IPS-11a (cell line): ENCODE results near the gene TP73.

Experiments used
- H3K4me3 ChIP-seq: one replicate; pipeline ENCODE4 v1.5.1; 2013; ENCODE audit warnings: low read depth, low read length, control low read depth

TP73 gene

GRCh38 chr1:3670823-3671265, 18.5 kb downstream of the TP73 start:
- H3K4me3 ChIP-seq, result no peak overlapping the region

DNA sequence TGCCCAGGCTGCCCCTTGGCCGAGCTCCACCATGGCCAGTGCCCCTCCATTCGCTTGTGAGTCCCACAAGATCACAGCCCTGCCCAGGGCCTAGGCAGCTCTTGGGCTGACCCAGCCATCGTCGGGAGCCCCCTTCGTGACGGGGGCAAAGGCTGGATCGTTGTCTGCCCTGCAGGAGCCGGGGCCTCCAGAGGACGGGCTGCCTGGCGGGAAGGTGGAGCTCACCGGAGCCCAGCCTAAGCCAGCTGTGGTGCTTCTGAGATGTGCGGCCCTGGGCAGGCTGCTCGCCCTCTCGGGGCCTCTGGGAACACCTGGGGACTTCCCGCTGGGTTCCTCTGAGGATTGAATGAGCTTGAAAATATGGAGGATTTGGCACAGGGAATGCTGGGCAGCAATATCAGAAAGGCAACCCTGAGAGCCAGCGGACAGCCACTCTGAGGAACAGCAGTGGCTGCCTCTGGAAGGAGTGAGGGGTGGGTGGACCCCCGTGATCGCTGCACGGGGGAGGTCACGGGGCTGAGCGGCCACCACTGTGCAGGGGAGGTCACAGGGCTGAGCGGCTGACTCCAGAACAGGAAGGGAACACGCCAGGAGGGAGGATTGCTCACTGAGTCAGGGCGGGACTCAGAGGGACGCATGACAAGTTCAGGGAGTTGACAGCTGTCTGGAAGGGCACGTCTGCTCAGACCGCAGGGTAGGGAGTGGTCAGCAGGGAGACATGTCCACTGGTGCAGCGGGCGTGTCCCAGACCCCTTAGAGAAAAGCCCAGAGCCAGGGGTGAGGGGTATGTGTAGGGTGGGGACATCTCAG, 19.3 kb downstream of the TP73 start:
- no peak overlapping the region for H3K4me3 ChIP-seq

GRCh38 chr1:3672231-3672970, 20.1 kb downstream of the TP73 start:
- H3K4me3 ChIP-seq, result no peak overlapping the region

DNA sequence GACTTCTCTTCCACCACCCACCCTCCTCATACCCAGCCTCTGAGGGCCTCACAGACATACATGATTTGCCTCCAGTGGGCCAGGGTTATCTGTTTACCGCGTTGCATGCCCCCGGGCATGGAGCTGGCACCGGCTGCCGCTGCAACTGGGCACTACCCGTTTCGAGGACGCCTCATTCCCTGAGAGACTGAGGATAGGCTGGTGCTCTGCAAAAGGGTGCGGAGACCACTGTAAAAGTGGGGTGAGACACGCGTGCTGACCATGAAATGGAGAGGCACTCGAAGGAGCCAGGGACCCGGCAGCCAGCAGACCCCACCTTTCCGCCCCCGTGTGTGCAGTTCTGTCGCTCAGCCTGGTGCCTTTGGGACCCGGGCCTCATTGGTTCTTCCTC, 20.6 kb downstream of the TP73 start:
- H3K4me3 ChIP-seq, result no peak overlapping the region

DNA sequence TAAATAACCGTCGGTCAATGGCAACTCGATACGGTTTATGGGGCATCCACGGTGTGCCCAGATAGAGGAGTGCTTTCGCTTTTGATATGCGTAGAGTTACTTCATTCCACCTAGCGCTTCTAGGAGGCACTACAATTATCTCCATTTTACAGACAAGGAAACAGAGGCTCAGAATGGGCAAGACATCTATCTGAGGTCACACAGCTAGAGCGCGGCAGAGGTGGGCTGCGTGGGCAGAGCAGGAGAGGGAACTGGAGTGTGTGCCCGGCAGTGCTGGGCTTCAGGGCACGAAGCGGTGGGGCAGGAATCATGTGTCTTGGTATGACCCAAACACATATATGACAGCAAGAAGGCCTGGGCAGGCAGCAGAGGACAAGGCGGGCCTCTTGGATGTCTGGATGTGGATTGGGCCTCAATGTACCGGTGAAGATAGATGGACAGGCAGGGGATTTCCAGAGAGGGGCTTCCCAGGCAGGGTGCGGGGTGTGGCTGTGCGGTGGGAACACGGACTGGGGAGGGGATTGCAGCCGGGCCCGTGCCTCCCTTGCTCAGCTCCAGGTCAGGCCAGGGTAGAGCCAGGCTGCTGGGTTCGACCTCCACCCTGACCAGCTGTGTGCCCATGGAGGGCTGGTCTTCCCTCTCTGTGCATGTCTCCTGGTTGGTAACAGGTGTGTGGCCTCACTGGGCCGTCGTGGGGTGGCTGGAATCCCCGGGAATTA, 21.2 kb downstream of the TP73 start:
- H3K4me3 ChIP-seq, result no peak overlapping the region

DNA sequence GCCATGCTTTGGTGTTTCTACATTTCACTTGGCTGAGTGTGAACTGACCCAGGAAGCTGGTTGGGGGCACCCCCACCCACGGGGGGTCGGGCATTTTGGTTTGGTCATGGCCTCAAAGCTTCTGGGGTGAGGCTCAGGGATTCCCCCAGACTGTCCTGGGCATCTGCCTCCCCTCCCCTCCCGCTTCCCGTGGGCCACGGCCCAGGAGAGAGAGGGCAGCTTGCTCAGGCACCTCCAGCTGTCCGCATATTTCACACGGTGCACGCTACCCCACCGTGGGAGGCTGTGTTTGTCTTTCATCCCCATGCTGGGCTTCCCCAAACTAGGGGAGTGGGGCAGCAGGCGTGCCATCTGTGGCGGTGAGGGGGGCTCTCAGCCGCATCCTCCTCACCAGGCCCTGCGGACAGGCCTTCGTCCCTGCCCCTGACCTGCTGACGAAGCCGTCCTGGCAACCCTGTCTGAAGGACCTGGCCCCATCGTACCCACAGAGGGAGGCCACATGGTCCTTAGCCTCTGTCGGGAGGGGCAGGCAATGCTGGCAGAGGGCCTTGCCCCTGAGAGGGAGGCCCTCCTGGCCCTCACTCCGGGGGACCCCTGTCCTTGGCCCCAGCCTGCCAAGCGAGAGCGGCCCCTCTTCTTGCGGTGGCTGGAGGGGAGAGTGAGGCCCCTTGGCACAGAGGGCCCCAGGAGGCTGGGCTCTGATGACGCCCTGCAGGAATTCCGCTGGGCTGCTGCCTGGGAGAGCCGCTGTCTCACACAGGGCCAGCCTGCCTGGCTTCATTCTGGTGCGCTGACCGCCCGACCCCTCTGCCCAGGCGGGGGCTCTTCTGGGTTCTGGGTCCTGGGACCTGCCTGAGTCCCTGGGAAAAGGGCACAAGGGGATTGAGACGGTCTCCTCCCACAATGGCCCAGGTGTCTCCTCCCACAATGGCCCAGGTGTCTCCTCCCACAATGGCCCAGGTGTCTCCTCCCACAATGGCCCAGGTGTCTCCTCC, 22.1 kb downstream of the TP73 start:
- H3K4me3 ChIP-seq, result no peak overlapping the region

DNA sequence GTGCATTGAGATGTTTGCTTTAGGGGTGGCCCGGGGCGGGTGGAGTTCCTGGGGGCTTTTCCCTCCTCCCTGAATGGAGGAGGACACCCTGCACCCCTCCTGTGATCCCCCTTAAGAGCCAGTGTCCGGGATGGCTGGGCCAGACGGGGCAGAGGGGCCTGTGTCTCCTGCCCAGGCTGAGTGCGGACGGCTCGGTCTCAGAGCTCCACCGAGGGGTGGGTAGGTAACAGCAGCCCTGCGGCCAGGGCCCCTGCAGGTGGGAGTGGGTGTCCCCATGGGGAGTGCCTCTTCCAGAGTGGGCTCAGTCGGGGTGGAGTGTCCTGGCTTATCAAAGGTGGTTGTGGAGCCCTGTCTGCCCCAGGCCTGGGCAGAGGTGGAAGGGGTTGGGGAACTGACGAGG, 23.1 kb downstream of the TP73 start:
- no peak overlapping the region for H3K4me3 ChIP-seq

GRCh38 chr1:3676581-3677470, 24.5 kb downstream of the TP73 start:
- H3K4me3 ChIP-seq, result no peak overlapping the region

DNA sequence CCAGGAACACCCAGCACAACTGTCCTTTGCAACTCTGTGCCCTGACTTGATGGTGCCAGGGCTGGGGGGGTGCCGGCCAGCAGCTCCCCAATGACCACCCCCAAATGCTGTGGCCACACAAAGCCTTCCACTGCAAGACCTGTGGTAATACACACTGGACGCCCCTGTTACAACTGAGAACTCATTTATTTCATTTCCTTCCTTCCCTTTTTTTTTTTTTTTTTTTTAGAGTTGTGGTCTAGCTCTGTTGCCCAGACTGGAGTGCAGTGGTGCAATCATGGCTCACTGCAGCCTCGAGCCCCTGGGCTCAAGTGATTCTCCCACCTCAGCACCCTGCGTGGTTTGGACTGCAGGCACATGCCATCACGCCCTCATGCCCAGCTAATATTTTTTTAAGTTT, 25.2 kb downstream of the TP73 start:
- no peak overlapping the region for H3K4me3 ChIP-seq

- H3K4me3 ChIP-seq, result no peak overlapping the region
Measured at GRCh38 chr1:3678361-3679097, 26.2 kb downstream of the TP73 start.

DNA sequence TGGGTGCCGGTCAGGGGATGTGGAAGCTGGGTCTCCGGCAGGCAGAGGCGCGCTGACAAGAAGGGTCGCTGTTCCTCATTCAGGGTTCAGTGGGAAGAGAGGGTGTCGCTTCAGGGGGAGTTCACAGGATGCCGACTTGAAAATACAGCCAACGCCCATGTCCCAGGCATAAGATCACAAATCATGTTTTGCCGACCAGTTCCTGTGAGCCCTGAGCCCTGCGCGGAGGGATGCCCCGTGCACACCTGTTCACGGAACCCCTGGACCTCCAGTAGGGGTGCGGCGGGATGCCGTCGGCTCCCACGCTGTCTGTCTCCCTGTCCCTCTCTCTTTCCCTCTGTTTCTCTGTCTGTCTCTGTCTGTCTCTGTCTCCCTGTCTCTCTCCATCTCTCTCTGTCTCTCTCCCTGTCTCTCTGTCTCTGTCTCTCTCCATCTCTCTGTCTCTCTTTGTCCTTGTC, 26.8 kb downstream of the TP73 start:
- no peak overlapping the region for H3K4me3 ChIP-seq

GRCh38 chr1:3679799-3680453, 27.6 kb downstream of the TP73 start:
- H3K4me3 ChIP-seq, result no peak overlapping the region

- H3K4me3 ChIP-seq, result no peak overlapping the region
Measured at GRCh38 chr1:3680488-3681230, 28.3 kb downstream of the TP73 start.

- no peak overlapping the region for H3K4me3 ChIP-seq
Measured at GRCh38 chr1:3681231-3681897, 29.0 kb downstream of the TP73 start.

GRCh38 chr1:3681898-3682806, 29.8 kb downstream of the TP73 start:
- H3K4me3 ChIP-seq, result no peak overlapping the region

DNA sequence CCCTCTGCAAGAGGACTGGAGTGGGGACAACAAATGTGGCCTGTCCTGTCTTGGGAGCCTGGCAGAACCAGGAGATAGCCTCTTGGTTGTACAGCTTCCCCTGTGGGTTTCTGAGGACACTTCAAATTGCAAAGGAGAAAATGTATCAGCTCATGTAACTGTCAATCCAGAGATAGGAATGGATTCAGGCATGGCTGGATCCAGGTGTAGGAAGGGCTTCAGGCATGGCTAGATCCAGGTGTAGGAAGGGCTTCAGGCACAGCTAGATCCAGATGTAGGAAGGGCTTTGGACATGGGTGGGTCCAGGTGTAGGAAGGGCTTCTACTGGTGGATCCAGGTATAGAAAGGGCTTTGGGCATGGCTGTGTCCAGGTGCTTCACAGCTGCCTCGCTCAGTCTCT, 30.9 kb downstream of the TP73 start:
- H3K4me3 ChIP-seq, result no peak overlapping the region
